Testis (tissue), 3 donors: ENCODE measurements around the gene FOXN3. TPM values are rescaled to one million over a fixed set of nuclear protein-coding genes. Genes with fewer than 3 reads are reported as not detected.
"Not testable (repeated sequence)": the region's sequence is repeated elsewhere in the genome, so short reads cannot be mapped to it uniquely, and the experiment has no call there.

Experiments used
- DNase-seq: peaks from one replicate; pipeline ENCODE4 v3.0.0-alpha.2; 2019
- H3K27ac ChIP-seq, 2 donors: fragments of 200-600 bp; sonication (generic); one replicate each; pipeline ENCODE4 v1.5.1; 2019
- H3K27me3 ChIP-seq: fragments of 200-600 bp; sonication (generic); one replicate; pipeline ENCODE4 v1.5.1; 2019
- H3K36me3 ChIP-seq: fragments of 200-600 bp; sonication (generic); one replicate; pipeline ENCODE4 v1.5.1; 2017; ENCODE audit warnings: low read depth; ENCODE audit errors: missing control alignments
- H3K4me1 ChIP-seq: fragments of 200-600 bp; sonication (generic); one replicate; pipeline ENCODE4 v1.5.1; 2019
- H3K4me3 ChIP-seq, 2 donors: fragments of 200-600 bp; sonication (generic); one replicate each; pipeline ENCODE4 v1.5.1; 2017 to 2019
- H3K9me3 ChIP-seq: fragments of 200-600 bp; sonication (generic); one replicate; pipeline ENCODE4 v1.5.1; 2017
- CTCF ChIP-seq, 3 experiments: fragments of 450-650 bp in 2 of 3; fragments of 200-600 bp in 1 of 3; sonication (generic) in 1 of 3; IDR thresholded peaks; one replicate each; pipeline ENCODE4 v1.5.1; 2016 to 2019; ENCODE audit warnings: antibody characterized with exemption in 3 of 3, mild to moderate bottlenecking in 2 of 3, moderate library complexity in 1 of 3
- POLR2A ChIP-seq: fragments of 450-650 bp; IDR thresholded peaks from one replicate; pipeline ENCODE4 v1.6.1; 2017; ENCODE audit warnings: antibody characterized with exemption, mild to moderate bottlenecking, moderate library complexity
- WGBS, 2 donors: methylation state at CpG; one replicate each; pipeline ENCODE4 v1.1.5; 2018; 5-methylcytosine and 5-hydroxymethylcytosine counted together
- intact Hi-C: fragments of 100-400 bp; cut with DNase I; formaldehyde crosslinking; loops from one replicate; pipeline ENCODE4 v1.15.1; 2023; ENCODE audit warnings: low total_unique reads
- polyA plus RNA-seq: library from polyadenylated mRNA; stranded (reverse); fragments of 350-450 nt; fragmentation: Illumina TruSeq; extraction: RNeasy Lipid Tissue Mini Kit (QIAGEN cat#74804); gene quantifications from one replicate; pipeline ENCODE4 v1.2.3, GENCODE V29; 2014; ENCODE audit warnings: low read depth, low replicate concordance; ENCODE audit not compliant: insufficient read depth
- total RNA-seq, 2 donors: library from RNA; depleted of rRNA; stranded (reverse); fragments of >200 nt; gene quantifications; one replicate each; pipeline ENCODE4 v1.2.3, GENCODE V29; 2016

Gene FOXN3
- total and polyA plus RNA-seq, 3 donors from 2014 or later = 40.7 to 103 (median 100) TPM

- H3K9me3 ChIP-seq = no peaks in the 10 kb centered on the region
- H3K36me3 ChIP-seq = no peaks in the 10 kb centered on the region
- H3K27ac ChIP-seq = no peak overlapping the region
- peaks cover 5% of the 10 kb centered on the region for H3K4me1 ChIP-seq
- TF ChIP-seq CTCF (IDR thresholded peaks at IDR 0.05) = no peak
- H3K27me3 ChIP-seq = no peaks in the 10 kb centered on the region
- no peak for DNase-seq
- 86 to 90% methylated on average over 12 of the region's 12 CpGs for WGBS, 2 donors
- intact Hi-C loops = no loop called here
- no peak overlapping the region for H3K4me3 ChIP-seq
Measured at GRCh38 chr14:89254166-89254909, 162.7 kb downstream of the FOXN3 start.

DNA sequence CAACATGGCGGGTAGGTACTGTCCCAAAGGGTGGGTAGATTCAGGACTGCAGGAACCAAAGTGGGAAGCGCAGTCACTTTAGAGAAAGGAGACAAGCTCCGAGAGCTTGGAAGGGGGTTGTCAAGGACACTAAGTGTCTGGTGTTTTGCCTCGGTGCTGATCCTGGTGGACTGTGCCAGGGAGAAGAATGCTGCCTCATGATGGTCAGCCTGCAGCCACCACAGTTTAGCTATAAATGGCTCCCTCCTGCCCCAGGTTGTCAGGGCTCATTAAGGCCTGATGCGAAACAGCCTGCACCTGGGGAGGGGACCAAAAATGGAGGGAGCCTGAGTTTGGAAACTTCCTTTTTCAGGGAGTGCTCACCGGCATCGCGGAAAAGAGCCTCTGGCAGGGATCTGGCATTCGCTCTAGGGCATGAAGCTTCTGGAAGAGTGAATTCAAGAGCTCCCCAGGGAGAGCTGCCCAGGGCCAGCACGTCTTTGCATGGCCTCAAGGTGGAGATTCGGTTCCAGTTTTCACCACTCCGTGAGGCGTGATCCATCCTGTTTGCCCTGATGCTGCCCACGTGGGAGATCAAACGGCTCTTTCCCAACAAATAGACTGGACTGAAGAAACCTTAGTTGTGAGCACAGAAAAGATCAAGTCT, 164.0 kb downstream of the FOXN3 start:
- DNase-seq = no peak
- 80 to 82% methylated on average over 14 to 15 of the region's 15 CpGs for WGBS, 2 donors
- Histone ChIP-seq H3K9me3 (no peaks in the 10 kb centered on the region), H3K27ac (no peak overlapping the region), H3K36me3 (no peaks in the 10 kb centered on the region), H3K4me1 (peaks cover 11% of the 10 kb centered on the region), H3K27me3 (no peaks in the 10 kb centered on the region), H3K4me3 (no peak overlapping the region)
- TF ChIP-seq POLR2A (no peak), CTCF (IDR thresholded peaks at IDR 0.05) (no peak)
- intact Hi-C loops = no loop called here

GRCh38 chr14:89251061-89251460, 166.0 kb downstream of the FOXN3 start:
- intact Hi-C loops = no loop called here
- no peak overlapping the region for H3K27ac ChIP-seq
- H3K36me3 ChIP-seq = no peaks in the 10 kb centered on the region
- no peaks in the 10 kb centered on the region for H3K27me3 ChIP-seq
- WGBS, 2 donors = 90 to 92% methylated on average over 3 of the region's 3 CpGs
- DNase-seq = no peak
- H3K4me3 ChIP-seq = no peak overlapping the region
- H3K4me1 ChIP-seq = peaks cover 11% of the 10 kb centered on the region
- TF ChIP-seq CTCF (IDR thresholded peaks at IDR 0.05) = no peak
- no peak for TF ChIP-seq POLR2A
- no peaks in the 10 kb centered on the region for H3K9me3 ChIP-seq

GRCh38 chr14:89250655-89250975, 166.4 kb downstream of the FOXN3 start:
- DNase-seq, H3K27me3 ChIP-seq, H3K9me3 ChIP-seq, H3K27ac ChIP-seq, H3K4me3 ChIP-seq, intact Hi-C loops, H3K36me3 ChIP-seq: not testable (repeated sequence)
- 93 to 99% methylated on average over 4 of the region's 4 CpGs for WGBS, 2 donors
- H3K4me1 ChIP-seq = peaks cover 12% of the 10 kb centered on the region

DNA sequence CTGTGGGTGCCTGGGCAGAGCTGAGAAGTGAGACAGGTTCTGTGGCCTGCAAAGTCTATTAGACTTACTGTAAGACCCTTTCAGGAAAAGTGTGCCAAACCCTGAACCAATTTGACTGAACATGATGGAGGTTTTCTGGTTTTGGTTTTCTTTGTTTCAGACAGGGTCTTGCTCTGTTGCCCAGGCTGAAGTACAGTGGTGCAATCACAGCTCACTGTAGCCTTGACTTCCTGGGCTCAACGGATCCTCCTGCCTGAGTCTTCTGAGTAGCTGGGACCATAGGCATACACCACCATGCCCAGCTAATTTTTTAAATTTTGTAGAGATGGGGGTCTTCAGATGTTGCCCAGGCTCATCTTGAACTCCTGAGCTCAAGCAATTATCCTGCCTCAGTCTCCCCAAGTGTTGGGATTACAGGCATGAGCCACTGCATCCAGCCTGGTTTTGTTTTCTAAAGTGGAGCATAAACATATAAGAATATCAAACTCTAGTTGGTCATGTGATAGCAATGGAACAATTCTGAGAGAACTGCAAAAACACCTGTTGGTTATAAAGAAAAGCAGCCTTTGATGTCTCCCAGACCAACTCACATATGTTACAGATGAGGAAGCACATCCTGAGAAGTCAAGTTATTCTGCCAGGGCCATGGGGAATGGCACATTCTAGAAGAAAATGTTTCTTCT, 166.9 kb downstream of the FOXN3 start:
- H3K36me3 ChIP-seq = no peaks in the 10 kb centered on the region
- no peaks in the 10 kb centered on the region for H3K9me3 ChIP-seq
- intact Hi-C loops = no loop called here
- H3K4me3 ChIP-seq = no peak overlapping the region
- no peaks in the 10 kb centered on the region for H3K27me3 ChIP-seq
- DNase-seq = no peak
- whole genome bisulfite sequencing, 2 donors = 100% methylated on average over 1 of the region's 1 CpG
- no peak overlapping the region for H3K27ac ChIP-seq
- peaks cover 13% of the 10 kb centered on the region for H3K4me1 ChIP-seq
- no peak for TF ChIP-seq POLR2A
- no peak for TF ChIP-seq CTCF (IDR thresholded peaks at IDR 0.05)
